ENCODE data around the gene CASQ1.
A peak's percentile ranks its signal among the peaks of the same experiment; 100 is the strongest.

The CASQ1 gene

GRCh38 chr1:160214481-160215140 lies 24.2 kb downstream of the CASQ1 start:
- H3K36me3 ChIP-seq (ENCODE audit: insufficient read depth, low read length) = peaks cover 94% of the 10 kb centered on the region
- H3K9me3 ChIP-seq (ENCODE audit: insufficient read depth, low read depth, low read length) = no peaks in the 10 kb centered on the region
- no peaks in the 10 kb centered on the region for H3K27me3 ChIP-seq (ENCODE audit: insufficient read depth, low read length)
- no peak overlapping the region for H3K9ac ChIP-seq (ENCODE audit: low read depth, low read length)
- H3K27ac ChIP-seq (ENCODE audit: low read depth, low read length) = no peak overlapping the region
- no peak overlapping the region for H3K4me3 ChIP-seq (ENCODE audit: low read length)
- peaks cover 26% of the 10 kb centered on the region for H3K4me1 ChIP-seq (ENCODE audit: insufficient read depth, low read length)
- 89% methylated on average over 2 of the region's 3 CpGs for WGBS

GRCh38 chr1:160216301-160216700 lies 25.9 kb downstream of the CASQ1 start:
- H3K27ac ChIP-seq (ENCODE audit: low read depth, low read length) = no peak overlapping the region
- H3K4me1 ChIP-seq (ENCODE audit: insufficient read depth, low read length) = peaks cover 16% of the 10 kb centered on the region
- no peaks in the 10 kb centered on the region for H3K27me3 ChIP-seq (ENCODE audit: insufficient read depth, low read length)
- H3K36me3 ChIP-seq (ENCODE audit: insufficient read depth, low read length) = peaks cover 98% of the 10 kb centered on the region
- no peak overlapping the region for H3K4me3 ChIP-seq (ENCODE audit: low read length)
- no peak overlapping the region for H3K9ac ChIP-seq (ENCODE audit: low read depth, low read length)
- H3K9me3 ChIP-seq (ENCODE audit: insufficient read depth, low read depth, low read length) = no peaks in the 10 kb centered on the region

GRCh38 chr1:160217481-160218051 lies 27.2 kb downstream of the CASQ1 start:
- H3K4me3 ChIP-seq (ENCODE audit: low read length) = no peak overlapping the region
- no peak overlapping the region for H3K27ac ChIP-seq (ENCODE audit: low read depth, low read length)
- WGBS = 94% methylated on average over 10 of the region's 10 CpGs
- H3K27me3 ChIP-seq (ENCODE audit: insufficient read depth, low read length) = no peaks in the 10 kb centered on the region
- no peak overlapping the region for H3K9ac ChIP-seq (ENCODE audit: low read depth, low read length)
- peaks cover 98% of the 10 kb centered on the region for H3K36me3 ChIP-seq (ENCODE audit: insufficient read depth, low read length)
- H3K9me3 ChIP-seq (ENCODE audit: insufficient read depth, low read depth, low read length) = no peaks in the 10 kb centered on the region
- peaks cover 12% of the 10 kb centered on the region for H3K4me1 ChIP-seq (ENCODE audit: insufficient read depth, low read length)

- 77% methylated on average over 4 of the region's 4 CpGs for WGBS
- peak overlapping the region; percentile 51; the same call in 1 of the 2 replicates for H3K27ac ChIP-seq (ENCODE audit: low read depth, low read length)
- no peak overlapping the region for H3K9ac ChIP-seq (ENCODE audit: low read depth, low read length)
- H3K4me3 ChIP-seq (ENCODE audit: low read length) = no peak overlapping the region
- peaks cover 12% of the 10 kb centered on the region for H3K4me1 ChIP-seq (ENCODE audit: insufficient read depth, low read length)
- H3K27me3 ChIP-seq (ENCODE audit: insufficient read depth, low read length) = no peaks in the 10 kb centered on the region
- H3K36me3 ChIP-seq (ENCODE audit: insufficient read depth, low read length) = peaks cover 98% of the 10 kb centered on the region
- H3K9me3 ChIP-seq (ENCODE audit: insufficient read depth, low read depth, low read length) = no peaks in the 10 kb centered on the region
These were observed 28.9 kb downstream of the CASQ1 start for GRCh38 chr1:160219062-160219929.

- H3K4me3 ChIP-seq (ENCODE audit: low read length) = no peak overlapping the region
- H3K27me3 ChIP-seq (ENCODE audit: insufficient read depth, low read length) = no peaks in the 10 kb centered on the region
- H3K9me3 ChIP-seq (ENCODE audit: insufficient read depth, low read depth, low read length) = no peaks in the 10 kb centered on the region
- no peak overlapping the region for H3K9ac ChIP-seq (ENCODE audit: low read depth, low read length)
- peaks cover 98% of the 10 kb centered on the region for H3K36me3 ChIP-seq (ENCODE audit: insufficient read depth, low read length)
- no peak overlapping the region for H3K27ac ChIP-seq (ENCODE audit: low read depth, low read length)
- 88% methylated on average over 2 of the region's 2 CpGs for WGBS
- H3K4me1 ChIP-seq (ENCODE audit: insufficient read depth, low read length) = peaks cover 12% of the 10 kb centered on the region
These were observed 29.9 kb downstream of the CASQ1 start for GRCh38 chr1:160220301-160220700.

- H3K27ac ChIP-seq (ENCODE audit: low read depth, low read length) = no peak overlapping the region
- H3K9me3 ChIP-seq (ENCODE audit: insufficient read depth, low read depth, low read length) = no peaks in the 10 kb centered on the region
- H3K9ac ChIP-seq (ENCODE audit: low read depth, low read length) = no peak overlapping the region
- H3K4me3 ChIP-seq (ENCODE audit: low read length) = no peak overlapping the region
- no peaks in the 10 kb centered on the region for H3K27me3 ChIP-seq (ENCODE audit: insufficient read depth, low read length)
- H3K4me1 ChIP-seq (ENCODE audit: insufficient read depth, low read length) = peaks cover 12% of the 10 kb centered on the region
- H3K36me3 ChIP-seq (ENCODE audit: insufficient read depth, low read length) = peaks cover 98% of the 10 kb centered on the region
These were observed 30.7 kb downstream of the CASQ1 start for GRCh38 chr1:160221089-160221488.

GRCh38 chr1:160222546-160222945 lies 32.2 kb downstream of the CASQ1 start:
- H3K27me3 ChIP-seq (ENCODE audit: insufficient read depth, low read length) = no peaks in the 10 kb centered on the region
- no peak overlapping the region for H3K4me3 ChIP-seq (ENCODE audit: low read length)
- H3K9me3 ChIP-seq (ENCODE audit: insufficient read depth, low read depth, low read length) = no peaks in the 10 kb centered on the region
- no peak overlapping the region for H3K27ac ChIP-seq (ENCODE audit: low read depth, low read length)
- H3K9ac ChIP-seq (ENCODE audit: low read depth, low read length) = no peak overlapping the region
- H3K36me3 ChIP-seq (ENCODE audit: insufficient read depth, low read length) = peaks cover 99% of the 10 kb centered on the region
- H3K4me1 ChIP-seq (ENCODE audit: insufficient read depth, low read length) = peaks cover 8% of the 10 kb centered on the region
- 94% methylated on average over 3 of the region's 3 CpGs for WGBS

GRCh38 chr1:160224606-160225005 lies 34.2 kb downstream of the CASQ1 start:
- H3K27me3 ChIP-seq (ENCODE audit: insufficient read depth, low read length) = no peaks in the 10 kb centered on the region
- no peak overlapping the region for H3K27ac ChIP-seq (ENCODE audit: low read depth, low read length)
- no peak overlapping the region for H3K4me3 ChIP-seq (ENCODE audit: low read length)
- H3K9me3 ChIP-seq (ENCODE audit: insufficient read depth, low read depth, low read length) = no peaks in the 10 kb centered on the region
- WGBS = 98% methylated on average over 2 of the region's 2 CpGs
- H3K4me1 ChIP-seq (ENCODE audit: insufficient read depth, low read length) = peaks cover 4% of the 10 kb centered on the region; the same call in 1 of the 2 replicates
- peaks cover 100% of the 10 kb centered on the region for H3K36me3 ChIP-seq (ENCODE audit: insufficient read depth, low read length)
- no peak overlapping the region for H3K9ac ChIP-seq (ENCODE audit: low read depth, low read length)

- H3K27me3 ChIP-seq (ENCODE audit: insufficient read depth, low read length) = no peaks in the 10 kb centered on the region
- no peak overlapping the region for H3K9ac ChIP-seq (ENCODE audit: low read depth, low read length)
- 97% methylated on average over 2 of the region's 2 CpGs for WGBS
- no peak overlapping the region for H3K27ac ChIP-seq (ENCODE audit: low read depth, low read length)
- no peaks in the 10 kb centered on the region for H3K9me3 ChIP-seq (ENCODE audit: insufficient read depth, low read depth, low read length)
- no peaks in the 10 kb centered on the region for H3K4me1 ChIP-seq (ENCODE audit: insufficient read depth, low read length)
- no peak overlapping the region for H3K4me3 ChIP-seq (ENCODE audit: low read length)
- H3K36me3 ChIP-seq (ENCODE audit: insufficient read depth, low read length) = peaks cover 99% of the 10 kb centered on the region
These were observed 35.0 kb downstream of the CASQ1 start for GRCh38 chr1:160225345-160225744.

- no peaks in the 10 kb centered on the region for H3K27me3 ChIP-seq (ENCODE audit: insufficient read depth, low read length)
- WGBS = 96% methylated on average over 2 of the region's 2 CpGs
- H3K9me3 ChIP-seq (ENCODE audit: insufficient read depth, low read depth, low read length) = no peaks in the 10 kb centered on the region
- no peak overlapping the region for H3K4me3 ChIP-seq (ENCODE audit: low read length)
- no peaks in the 10 kb centered on the region for H3K4me1 ChIP-seq (ENCODE audit: insufficient read depth, low read length)
- no peak overlapping the region for H3K27ac ChIP-seq (ENCODE audit: low read depth, low read length)
- H3K36me3 ChIP-seq (ENCODE audit: insufficient read depth, low read length) = peaks cover 99% of the 10 kb centered on the region
- no peak overlapping the region for H3K9ac ChIP-seq (ENCODE audit: low read depth, low read length)
These were observed 36.2 kb downstream of the CASQ1 start for GRCh38 chr1:160226623-160227022.

- WGBS = 97% methylated on average over 4 of the region's 4 CpGs
- peaks cover 99% of the 10 kb centered on the region for H3K36me3 ChIP-seq (ENCODE audit: insufficient read depth, low read length)
- no peaks in the 10 kb centered on the region for H3K27me3 ChIP-seq (ENCODE audit: insufficient read depth, low read length)
- no peak overlapping the region for H3K27ac ChIP-seq (ENCODE audit: low read depth, low read length)
- no peak overlapping the region for H3K4me3 ChIP-seq (ENCODE audit: low read length)
- H3K4me1 ChIP-seq (ENCODE audit: insufficient read depth, low read length) = no peaks in the 10 kb centered on the region
- H3K9ac ChIP-seq (ENCODE audit: low read depth, low read length) = no peak overlapping the region
- no peaks in the 10 kb centered on the region for H3K9me3 ChIP-seq (ENCODE audit: insufficient read depth, low read depth, low read length)
These were observed 36.7 kb downstream of the CASQ1 start for GRCh38 chr1:160227034-160227433.
